Large intestine (tissue), 3 donors: ENCODE results near the gene LASP1NB.

Source experiments
- DNase-seq, 2 donors: peaks; one replicate each; pipeline versions ENCODE4 v3.0.0 to v3.0.0-alpha.2; 2013
- H3K27ac ChIP-seq: one replicate; pipeline ENCODE4 v1.5.1; 2013; ENCODE audit warnings: low read length
- H3K27me3 ChIP-seq: 2 replicates; pipeline ENCODE4 v1.6.1; 2013; ENCODE audit warnings: low read length; ENCODE audit not compliant: control insufficient read depth, insufficient read depth
- H3K36me3 ChIP-seq: 2 replicates; pipeline ENCODE4 v1.6.1; 2013; ENCODE audit warnings: low read length; ENCODE audit not compliant: control insufficient read depth, insufficient read depth
- H3K4me1 ChIP-seq: one replicate; pipeline ENCODE4 v1.6.1; 2013; ENCODE audit warnings: low read length; ENCODE audit not compliant: control insufficient read depth, insufficient read depth
- H3K4me3 ChIP-seq: one replicate; pipeline ENCODE4 v1.5.1; 2013; ENCODE audit warnings: low read length
- H3K9me3 ChIP-seq: one replicate; pipeline ENCODE4 v1.6.1; 2013; ENCODE audit warnings: mild to moderate bottlenecking, low read depth, low read length, moderate library complexity; ENCODE audit not compliant: control insufficient read depth
- WGBS: methylation state at CpG from one replicate; pipeline ENCODE4 v1.1.5; 2013; ENCODE audit warnings: low lambda C conversion rate; ENCODE audit not compliant: insufficient coverage; 5-methylcytosine and 5-hydroxymethylcytosine counted together

LASP1NB gene

GRCh38 chr17:38886643-38887010, 38.8 kb upstream of the LASP1NB start:
- peak; percentile 80 to 89 for DNase-seq
- WGBS: no CpG with 5 or more reads among the region's 8 CpGs
- peak overlapping the region; percentile 94 for H3K27ac ChIP-seq
- H3K27me3 ChIP-seq: no peaks in the 10 kb centered on the region
- H3K4me3 ChIP-seq: no peak overlapping the region
- H3K9me3 ChIP-seq: no peaks in the 10 kb centered on the region
- H3K36me3 ChIP-seq: peaks cover 71% of the 10 kb centered on the region
- H3K4me1 ChIP-seq: peaks cover 53% of the 10 kb centered on the region

- DNase-seq: no peak
- no CpG with 5 or more reads among the region's 9 CpGs for WGBS
- H3K27ac ChIP-seq: no peak overlapping the region
- H3K4me3 ChIP-seq: no peak overlapping the region
- peaks cover 42% of the 10 kb centered on the region for H3K4me1 ChIP-seq
- no peaks in the 10 kb centered on the region for H3K9me3 ChIP-seq
- peaks cover 74% of the 10 kb centered on the region for H3K36me3 ChIP-seq
- H3K27me3 ChIP-seq: no peaks in the 10 kb centered on the region
These were observed 36.6 kb upstream of the LASP1NB start for GRCh38 chr17:38888842-38889241.

GRCh38 chr17:38889745-38890409, 35.5 kb upstream of the LASP1NB start:
- WGBS: no CpG with 5 or more reads among the region's 12 CpGs
- peak overlapping the region; percentile 10 for H3K27ac ChIP-seq
- DNase-seq: no peak
- no peaks in the 10 kb centered on the region for H3K27me3 ChIP-seq
- peaks cover 35% of the 10 kb centered on the region for H3K4me1 ChIP-seq
- no peak overlapping the region for H3K4me3 ChIP-seq
- no peaks in the 10 kb centered on the region for H3K9me3 ChIP-seq
- peaks cover 80% of the 10 kb centered on the region for H3K36me3 ChIP-seq

GRCh38 chr17:38890410-38890746, 35.0 kb upstream of the LASP1NB start:
- no peaks in the 10 kb centered on the region for H3K27me3 ChIP-seq
- peaks cover 82% of the 10 kb centered on the region for H3K36me3 ChIP-seq
- DNase-seq: no peak
- peaks cover 30% of the 10 kb centered on the region for H3K4me1 ChIP-seq
- no peak overlapping the region for H3K4me3 ChIP-seq
- WGBS: no CpG with 5 or more reads among the region's 8 CpGs
- no peak overlapping the region for H3K27ac ChIP-seq
- H3K9me3 ChIP-seq: no peaks in the 10 kb centered on the region

DNA sequence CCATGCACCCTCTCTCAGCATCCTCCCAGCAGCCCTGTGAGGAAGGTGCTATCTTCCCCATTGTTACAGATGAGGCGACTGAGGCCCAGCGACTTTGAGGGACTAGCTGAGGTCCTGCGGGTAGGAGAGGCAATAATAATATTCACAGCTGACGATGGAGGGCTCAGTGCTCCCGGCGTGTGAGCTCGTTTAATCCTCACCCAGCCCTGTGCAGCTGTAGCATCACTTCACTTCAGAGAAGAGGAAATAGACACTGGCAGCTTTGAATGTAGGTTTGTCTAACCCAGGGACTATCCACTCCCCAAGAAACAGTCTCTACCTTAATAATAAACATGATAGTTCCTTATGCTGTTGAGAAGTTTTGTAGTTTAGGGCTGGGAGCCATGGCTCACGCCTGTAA, 34.0 kb upstream of the LASP1NB start:
- WGBS: no CpG with 5 or more reads among the region's 8 CpGs
- Histone ChIP-seq H3K27me3 (no peaks in the 10 kb centered on the region), H3K27ac (no peak overlapping the region), H3K4me3 (no peak overlapping the region), H3K9me3 (no peaks in the 10 kb centered on the region), H3K4me1 (peaks cover 26% of the 10 kb centered on the region), H3K36me3 (peaks cover 92% of the 10 kb centered on the region)
- no peak for DNase-seq

- H3K9me3 ChIP-seq: no peaks in the 10 kb centered on the region
- H3K36me3 ChIP-seq: peaks cover 95% of the 10 kb centered on the region
- no CpG with 5 or more reads among the region's 4 CpGs for WGBS
- no peaks in the 10 kb centered on the region for H3K27me3 ChIP-seq
- DNase-seq: no peak
- peaks cover 28% of the 10 kb centered on the region for H3K4me1 ChIP-seq
- no peak overlapping the region for H3K27ac ChIP-seq
- H3K4me3 ChIP-seq: no peak overlapping the region
These were observed 33.3 kb upstream of the LASP1NB start for GRCh38 chr17:38892083-38892482.

GRCh38 chr17:38892620-38893019, 32.8 kb upstream of the LASP1NB start:
- no peak overlapping the region for H3K4me3 ChIP-seq
- no peaks in the 10 kb centered on the region for H3K9me3 ChIP-seq
- no peak for DNase-seq
- H3K27me3 ChIP-seq: no peaks in the 10 kb centered on the region
- H3K36me3 ChIP-seq: peaks cover 94% of the 10 kb centered on the region
- peaks cover 31% of the 10 kb centered on the region for H3K4me1 ChIP-seq
- no CpG with 5 or more reads among the region's 13 CpGs for WGBS
- H3K27ac ChIP-seq: no peak overlapping the region

GRCh38 chr17:38893113-38893512, 32.3 kb upstream of the LASP1NB start:
- DNase-seq: no peak
- no CpG with 5 or more reads among the region's 5 CpGs for WGBS
- Histone ChIP-seq H3K27me3 (no peaks in the 10 kb centered on the region), H3K4me3 (no peak overlapping the region), H3K27ac (no peak overlapping the region), H3K36me3 (peaks cover 90% of the 10 kb centered on the region), H3K9me3 (no peaks in the 10 kb centered on the region), H3K4me1 (peaks cover 36% of the 10 kb centered on the region)

DNA sequence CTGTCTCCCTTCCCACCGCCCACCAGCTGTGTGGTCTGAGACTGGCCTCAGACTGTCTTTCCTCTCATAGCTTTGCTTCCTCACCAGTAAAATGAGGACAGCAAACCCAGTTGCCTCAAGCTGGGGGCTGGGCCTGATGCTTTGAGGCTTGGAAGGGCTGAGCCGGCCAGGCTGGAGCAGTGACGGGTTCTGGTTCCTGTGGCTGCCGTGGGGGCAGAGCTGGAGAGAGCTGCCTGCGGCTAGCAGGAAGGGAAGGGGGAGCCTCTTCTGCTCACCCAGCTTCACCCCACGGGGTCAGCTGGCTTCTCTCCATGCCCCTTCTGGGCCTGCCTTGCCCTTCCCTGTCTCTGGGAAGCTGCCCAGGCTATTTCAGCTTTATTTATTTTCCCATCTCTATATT, 31.8 kb upstream of the LASP1NB start:
- Histone ChIP-seq H3K27ac (no peak overlapping the region), H3K4me3 (no peak overlapping the region), H3K4me1 (peaks cover 41% of the 10 kb centered on the region), H3K36me3 (peaks cover 90% of the 10 kb centered on the region), H3K27me3 (no peaks in the 10 kb centered on the region), H3K9me3 (no peaks in the 10 kb centered on the region)
- WGBS: no CpG with 5 or more reads among the region's 6 CpGs
- no peak for DNase-seq

DNA sequence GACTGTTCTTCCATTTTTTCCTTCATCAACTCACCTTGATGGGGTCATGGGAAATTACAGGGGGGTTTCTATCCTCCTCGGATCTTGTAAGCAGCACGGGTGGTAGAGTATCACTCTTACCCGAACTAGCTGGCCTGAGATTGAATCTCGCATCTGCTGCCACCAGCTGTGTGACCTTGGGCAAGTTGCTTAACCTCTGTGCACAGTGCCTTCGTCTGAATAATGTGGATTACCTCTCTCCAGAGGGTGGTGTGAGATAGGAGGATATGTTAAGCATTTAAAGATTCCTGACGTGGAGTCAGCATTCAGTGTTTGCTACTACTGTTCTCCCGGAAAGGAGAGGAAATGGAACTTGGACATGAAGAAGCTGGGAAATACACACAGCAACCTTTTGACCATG, 31.1 kb upstream of the LASP1NB start:
- H3K27ac ChIP-seq: peak overlapping the region; percentile 28
- WGBS: no CpG with 5 or more reads among the region's 7 CpGs
- no peaks in the 10 kb centered on the region for H3K9me3 ChIP-seq
- H3K4me1 ChIP-seq: peaks cover 48% of the 10 kb centered on the region
- peaks cover 90% of the 10 kb centered on the region for H3K36me3 ChIP-seq
- no peak for DNase-seq
- no peaks in the 10 kb centered on the region for H3K27me3 ChIP-seq
- H3K4me3 ChIP-seq: no peak overlapping the region

DNA sequence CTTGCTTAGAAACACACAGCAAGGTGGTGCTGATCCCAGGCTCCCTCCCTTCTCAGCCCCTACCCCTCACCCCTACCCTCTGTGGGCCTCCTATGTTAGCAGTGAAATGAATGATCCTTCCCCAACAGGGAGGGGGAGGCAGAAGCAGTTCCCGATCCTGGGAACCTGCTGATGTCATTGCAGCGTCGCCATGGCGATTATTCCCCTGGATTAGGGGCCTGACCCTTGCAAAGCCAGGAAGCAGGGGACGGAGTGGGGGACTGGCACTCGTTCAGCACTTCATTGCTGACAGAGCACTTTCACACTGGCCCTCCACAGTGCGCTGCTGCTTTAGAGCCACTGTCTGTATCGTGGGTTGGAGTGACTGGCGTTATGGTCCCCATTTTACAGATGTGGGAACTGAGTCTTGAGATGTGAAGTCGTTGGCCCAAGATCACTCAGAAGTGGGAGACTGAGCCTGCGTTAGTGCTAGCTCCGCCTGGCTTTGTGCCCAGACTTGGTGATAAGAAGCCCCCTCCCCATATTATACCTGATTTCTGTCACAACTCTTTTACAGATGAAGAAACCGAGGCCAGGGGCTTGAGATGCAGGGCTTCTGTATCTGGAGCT, 29.0 kb upstream of the LASP1NB start:
- WGBS: no CpG with 5 or more reads among the region's 13 CpGs
- Histone ChIP-seq H3K4me3 (no peak overlapping the region), H3K36me3 (peaks cover 88% of the 10 kb centered on the region), H3K27me3 (no peaks in the 10 kb centered on the region), H3K4me1 (peaks cover 53% of the 10 kb centered on the region), H3K9me3 (no peaks in the 10 kb centered on the region), H3K27ac (peak overlapping the region; percentile 94)
- no peak for DNase-seq
